ENCODE data around the gene THSD7A.

Gene THSD7A

GRCh38 chr7:11410656-11411644 is 421.0 kb downstream of the THSD7A start:
- Mint-ChIP-seq H3K27ac (no peak overlapping the region), H3K9me3 (peaks cover 5% of the 10 kb centered on the region)
- CTCF ChIA-PET, result interaction anchor here (0.6 kb wide), 1 partner anchor 39 kb away, joined by 4 read pairs; no protein-coding TSS in a partner anchor

GRCh38 chr7:11404355-11404754 is 427.6 kb downstream of the THSD7A start:
- CTCF ChIA-PET, result no interaction called here

More at GRCh38 chr7:11410656-11411644, 421.0 kb downstream of the THSD7A start:
- DNase-seq, result no peak
- H3K4me3 Mint-ChIP-seq, result no peak overlapping the region
- no peaks in the 10 kb centered on the region for H3K4me1 Mint-ChIP-seq
- H3K27me3 Mint-ChIP-seq, result no peaks in the 10 kb centered on the region
- no peaks in the 10 kb centered on the region for H3K36me3 Mint-ChIP-seq

GRCh38 chr7:11403781-11404180 is 428.2 kb downstream of the THSD7A start:
- DNase-seq, result no peak
- no peak overlapping the region for H3K4me3 Mint-ChIP-seq
- H3K27ac Mint-ChIP-seq, result no peak overlapping the region
- H3K27me3 Mint-ChIP-seq, result no peaks in the 10 kb centered on the region
- no peaks in the 10 kb centered on the region for H3K36me3 Mint-ChIP-seq
- no peaks in the 10 kb centered on the region for H3K4me1 Mint-ChIP-seq
- no peaks in the 10 kb centered on the region for H3K9me3 Mint-ChIP-seq
- CTCF ChIA-PET, result no interaction called here

More at GRCh38 chr7:11404355-11404754, 427.6 kb downstream of the THSD7A start:
- Mint-ChIP-seq H3K27ac (no peak overlapping the region), H3K9me3 (no peaks in the 10 kb centered on the region), H3K4me1 (no peaks in the 10 kb centered on the region), H3K36me3 (no peaks in the 10 kb centered on the region), H3K27me3 (no peaks in the 10 kb centered on the region), H3K4me3 (no peak overlapping the region)
- DNase-seq, result no peak

- no peaks in the 10 kb centered on the region for H3K27me3 Mint-ChIP-seq
- peaks cover 9% of the 10 kb centered on the region for H3K9me3 Mint-ChIP-seq
- CTCF ChIA-PET, result no interaction called here
- H3K4me3 Mint-ChIP-seq, result no peak overlapping the region
- H3K27ac Mint-ChIP-seq, result no peak overlapping the region
- H3K4me1 Mint-ChIP-seq, result no peaks in the 10 kb centered on the region
- no peak for DNase-seq
- H3K36me3 Mint-ChIP-seq, result no peaks in the 10 kb centered on the region
These were observed 437.6 kb downstream of the THSD7A start for GRCh38 chr7:11394438-11394837.

- Mint-ChIP-seq H3K27me3 (no peaks in the 10 kb centered on the region), H3K4me1 (no peaks in the 10 kb centered on the region), H3K4me3 (no peak overlapping the region), H3K27ac (no peak overlapping the region), H3K9me3 (no peaks in the 10 kb centered on the region), H3K36me3 (no peaks in the 10 kb centered on the region)
- DNase-seq, result no peak
- CTCF ChIA-PET, result no interaction called here
These were observed 452.4 kb downstream of the THSD7A start for GRCh38 chr7:11379641-11380040.

- no peak for DNase-seq
- Mint-ChIP-seq H3K36me3 (no peaks in the 10 kb centered on the region), H3K4me3 (no peak overlapping the region), H3K4me1 (no peaks in the 10 kb centered on the region), H3K9me3 (no peaks in the 10 kb centered on the region), H3K27ac (no peak overlapping the region), H3K27me3 (no peaks in the 10 kb centered on the region)
- CTCF ChIA-PET, result no interaction called here
These were observed 455.5 kb downstream of the THSD7A start for GRCh38 chr7:11376529-11376928.

DNA sequence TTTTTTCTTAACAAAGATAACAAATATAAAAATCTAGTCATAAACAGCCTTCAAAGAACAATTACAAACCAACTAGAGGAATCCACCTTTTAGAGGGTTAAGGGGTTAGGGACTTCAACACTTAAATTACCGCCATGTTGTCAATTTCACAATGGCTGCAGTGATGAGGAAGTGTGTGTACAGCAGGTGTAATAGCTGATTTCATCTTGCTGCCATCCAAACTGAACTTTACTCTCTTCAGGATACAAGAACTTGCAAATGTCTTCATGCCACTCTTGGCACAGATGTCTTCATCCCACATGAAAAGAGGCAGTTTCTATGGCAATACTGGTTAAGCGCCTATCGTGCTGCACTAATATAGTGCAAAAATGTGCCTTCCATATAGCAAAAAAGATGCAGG is 457.4 kb downstream of the THSD7A start:
- DNase-seq, result no peak
- H3K9me3 Mint-ChIP-seq, result no peaks in the 10 kb centered on the region
- no peaks in the 10 kb centered on the region for H3K36me3 Mint-ChIP-seq
- no peak overlapping the region for H3K4me3 Mint-ChIP-seq
- no peak overlapping the region for H3K27ac Mint-ChIP-seq
- H3K27me3 Mint-ChIP-seq, result no peaks in the 10 kb centered on the region
- CTCF ChIA-PET, result no interaction called here
- H3K4me1 Mint-ChIP-seq, result no peaks in the 10 kb centered on the region

- Mint-ChIP-seq H3K27me3 (no peaks in the 10 kb centered on the region), H3K27ac (no peak overlapping the region), H3K4me1 (no peaks in the 10 kb centered on the region), H3K9me3 (no peaks in the 10 kb centered on the region), H3K4me3 (no peak overlapping the region), H3K36me3 (no peaks in the 10 kb centered on the region)
- CTCF ChIA-PET, result interaction anchor here (0.8 kb wide), 1 partner anchor 18 kb away, joined by 3 read pairs; no protein-coding TSS in a partner anchor
- no peak for DNase-seq
These were observed 458.4 kb downstream of the THSD7A start for GRCh38 chr7:11373546-11374142.

GRCh38 chr7:11369696-11370095 is 462.3 kb downstream of the THSD7A start:
- no peaks in the 10 kb centered on the region for H3K27me3 Mint-ChIP-seq
- H3K27ac Mint-ChIP-seq, result no peak overlapping the region
- DNase-seq, result no peak
- H3K9me3 Mint-ChIP-seq, result no peaks in the 10 kb centered on the region
- H3K36me3 Mint-ChIP-seq, result no peaks in the 10 kb centered on the region
- CTCF ChIA-PET, result no interaction called here
- no peak overlapping the region for H3K4me3 Mint-ChIP-seq
- no peaks in the 10 kb centered on the region for H3K4me1 Mint-ChIP-seq

DNA sequence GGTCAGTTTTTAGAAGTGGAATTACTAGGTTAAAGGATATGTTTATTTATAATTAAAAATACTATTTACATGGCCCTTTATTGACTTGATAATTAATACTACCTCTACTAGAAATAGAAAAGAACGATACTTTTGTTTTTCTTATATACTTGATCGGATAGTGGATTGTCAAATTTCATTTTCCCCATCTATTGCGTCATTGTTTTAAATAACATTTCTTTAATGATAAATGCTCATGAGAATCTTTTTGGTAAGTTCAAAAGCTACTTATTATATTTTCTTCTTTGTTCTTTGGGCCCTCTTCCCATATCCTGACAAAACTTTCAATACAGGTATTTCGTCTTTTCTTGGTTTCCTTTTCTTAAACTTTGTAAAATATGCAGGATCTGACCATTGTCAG is 465.9 kb downstream of the THSD7A start:
- no peak overlapping the region for H3K4me3 Mint-ChIP-seq
- CTCF ChIA-PET, result no interaction called here
- H3K4me1 Mint-ChIP-seq, result no peaks in the 10 kb centered on the region
- H3K27ac Mint-ChIP-seq, result no peak overlapping the region
- DNase-seq, result no peak
- H3K9me3 Mint-ChIP-seq, result no peaks in the 10 kb centered on the region
- no peaks in the 10 kb centered on the region for H3K36me3 Mint-ChIP-seq
- no peaks in the 10 kb centered on the region for H3K27me3 Mint-ChIP-seq

GRCh38 chr7:11358637-11359036 is 473.4 kb downstream of the THSD7A start:
- H3K36me3 Mint-ChIP-seq, result no peaks in the 10 kb centered on the region

GRCh38 chr7:11355399-11356005 is 476.5 kb downstream of the THSD7A start:
- Mint-ChIP-seq H3K4me3 (no peak overlapping the region), H3K4me1 (no peaks in the 10 kb centered on the region), H3K9me3 (peaks cover 2% of the 10 kb centered on the region), H3K27me3 (no peaks in the 10 kb centered on the region), H3K27ac (no peak overlapping the region), H3K36me3 (no peaks in the 10 kb centered on the region)
- no peak for DNase-seq
- CTCF ChIA-PET, result interaction anchor here (1.1 to 2.3 kb wide), 2 partner anchors 12 to 18 kb away, joined by 3 to 7 read pairs; no protein-coding TSS in a partner anchor

More at GRCh38 chr7:11358637-11359036, 473.4 kb downstream of the THSD7A start:
- DNase-seq, result no peak
- Mint-ChIP-seq H3K27me3 (no peaks in the 10 kb centered on the region), H3K4me1 (no peaks in the 10 kb centered on the region), H3K9me3 (peaks cover 2% of the 10 kb centered on the region), H3K27ac (no peak overlapping the region), H3K4me3 (no peak overlapping the region)
- CTCF ChIA-PET, result interaction anchor here (0.7 kb wide), 1 partner anchor 88 kb away, joined by 4 read pairs; no protein-coding TSS in a partner anchor

DNA sequence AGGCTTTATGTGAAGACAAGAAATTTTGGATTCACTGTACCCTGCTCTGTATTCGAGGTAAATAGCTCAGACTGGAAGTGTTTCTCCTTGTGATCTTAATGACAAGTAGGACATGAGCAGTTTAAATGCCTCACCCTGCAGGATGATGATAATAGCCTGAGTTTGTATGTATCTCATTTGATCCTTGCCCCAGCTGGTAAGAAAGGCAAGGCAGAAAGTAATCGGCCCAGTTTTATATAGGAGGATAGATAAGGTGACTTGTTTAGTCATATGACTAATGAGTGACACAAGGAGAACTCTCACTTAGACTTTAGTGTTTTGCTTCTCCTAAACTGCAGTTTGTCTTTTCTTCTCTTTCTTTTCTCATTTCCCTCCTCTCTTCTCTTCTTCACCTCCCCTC is 485.7 kb downstream of the THSD7A start:
- Mint-ChIP-seq H3K36me3 (no peaks in the 10 kb centered on the region), H3K4me3 (no peak overlapping the region), H3K27ac (no peak overlapping the region), H3K9me3 (no peaks in the 10 kb centered on the region), H3K27me3 (no peaks in the 10 kb centered on the region), H3K4me1 (no peaks in the 10 kb centered on the region)
- CTCF ChIA-PET, result no interaction called here
- no peak for DNase-seq

DNA sequence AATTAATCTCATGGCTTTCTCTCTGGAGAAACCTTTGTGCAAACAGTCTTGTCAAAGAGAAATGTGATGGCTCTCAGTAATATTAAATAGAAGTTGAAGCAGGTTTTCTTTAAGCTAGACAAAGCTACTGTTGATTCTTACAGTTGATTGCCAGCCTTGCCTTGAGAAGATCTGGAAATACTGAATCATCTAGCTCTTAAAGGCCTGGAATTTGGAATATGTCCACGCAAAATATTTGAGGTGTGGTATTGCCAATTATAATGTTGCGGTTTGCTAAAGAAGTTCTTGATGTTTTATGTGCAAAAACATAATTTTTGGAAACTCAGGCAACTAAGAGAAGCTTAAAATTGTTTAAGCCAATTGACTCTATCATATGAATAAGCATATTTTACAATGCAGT is 486.4 kb downstream of the THSD7A start:
- H3K27ac Mint-ChIP-seq, result no peak overlapping the region
- H3K4me1 Mint-ChIP-seq, result no peaks in the 10 kb centered on the region
- no peaks in the 10 kb centered on the region for H3K9me3 Mint-ChIP-seq
- DNase-seq, result no peak
- H3K27me3 Mint-ChIP-seq, result no peaks in the 10 kb centered on the region
- H3K4me3 Mint-ChIP-seq, result no peak overlapping the region
- H3K36me3 Mint-ChIP-seq, result no peaks in the 10 kb centered on the region
- CTCF ChIA-PET, result interaction anchor here (1.2 kb wide), 2 partner anchors 9 to 51 kb away, joined by 3 to 4 read pairs; no protein-coding TSS in a partner anchor
